Natural killer cell (primary cell): ENCODE measurements around the gene WBP2. TPM values are rescaled to one million over a fixed set of nuclear protein-coding genes. Genes with fewer than 3 reads are reported as not detected.

Experiments
- ATAC-seq, 3 donors: fragments of 150-1000 bp in 2 of 3; fragments of 200-7000 bp in 1 of 3; cut with Tn5 transposase; 1 replicate in 1 of 3; 2 replicates in 2 of 3; pipeline ENCODE4 v1.10.0; 2021; ENCODE audit warnings: mild to moderate bottlenecking in 2 of 3, moderate library complexity in 2 of 3
- DNase-seq, 2 donors: peaks; one replicate each; pipeline versions ENCODE4 v3.0.0 to v3.0.0-alpha.2; 2013 to 2021; ENCODE audit warnings: mixed read lengths in 1 of 2
- H3K27ac ChIP-seq: one replicate; pipeline ENCODE4 v1.5.1; 2013; ENCODE audit warnings: mild to moderate bottlenecking, low read length
- H3K27me3 ChIP-seq: one replicate; pipeline ENCODE4 v1.6.1; 2013; ENCODE audit warnings: low read length; ENCODE audit not compliant: control insufficient read depth, insufficient read depth
- H3K36me3 ChIP-seq: one replicate; pipeline ENCODE4 v1.6.1; 2013; ENCODE audit warnings: low read length; ENCODE audit not compliant: control insufficient read depth, insufficient read depth
- H3K4me1 ChIP-seq: one replicate; pipeline ENCODE4 v1.6.1; 2013; ENCODE audit warnings: low read length; ENCODE audit not compliant: control insufficient read depth, insufficient read depth
- H3K4me3 ChIP-seq: one replicate; pipeline ENCODE4 v1.5.1; 2013; ENCODE audit warnings: low read length
- H3K9me3 ChIP-seq: one replicate; pipeline ENCODE4 v1.6.1; 2013; ENCODE audit warnings: low read length; ENCODE audit not compliant: control insufficient read depth, insufficient read depth
- H3K27ac Mint-ChIP-seq, 2 donors: one replicate each; pipeline ENCODE4 v1.8.0; 2022; ENCODE audit warnings: mild to moderate bottlenecking in 2 of 2, mixed read lengths in 2 of 2, moderate library complexity in 1 of 2
- H3K27me3 Mint-ChIP-seq, 2 donors: one replicate each; pipeline ENCODE4 v1.8.0; 2022; ENCODE audit warnings: low read depth in 2 of 2, mixed read lengths in 2 of 2
- H3K36me3 Mint-ChIP-seq: one replicate; pipeline ENCODE4 v1.8.0; 2022; ENCODE audit warnings: mixed read lengths
- H3K4me1 Mint-ChIP-seq, 2 donors: one replicate each; pipeline ENCODE4 v1.8.0; 2022; ENCODE audit warnings: mixed read lengths in 2 of 2
- H3K4me3 Mint-ChIP-seq: one replicate; pipeline ENCODE4 v1.8.0; 2022; ENCODE audit warnings: mild to moderate bottlenecking, moderate library complexity, mixed read lengths
- H3K9me3 Mint-ChIP-seq, 2 donors: one replicate each; pipeline ENCODE4 v1.8.0; 2022; ENCODE audit warnings: mixed read lengths in 2 of 2
- CTCF ChIP-seq: fragments of 200-600 bp; IDR thresholded peaks from one replicate; pipeline ENCODE4 v1.8.0; 2022; ENCODE audit warnings: antibody characterized with exemption
- WGBS: methylation state at CpG from one replicate; pipeline ENCODE4 v1.1.7; 2013; ENCODE audit warnings: missing lambda C conversion rate; ENCODE audit not compliant: insufficient coverage; 5-methylcytosine and 5-hydroxymethylcytosine counted together
- intact Hi-C: fragments of 100-400 bp; cut with micrococcal nuclease; formaldehyde crosslinking; loops from one replicate; pipeline ENCODE4 v1.14.2; 2022
- total RNA-seq, 4 donors: library from RNA; stranded (reverse); fragments of 120-200 nt in 1 of 4; gene quantifications; one replicate each; pipeline versions ENCODE4 v1.2.3 to v1.2.4, GENCODE V29; 2013 to 2022

Gene WBP2
- total RNA-seq, 3 donors from 2014 or later (not counting 1 experiment from before 2014, with no cell fraction given), result 81.1 to 106 (median 95.2) TPM

- Histone ChIP-seq H3K27me3 (no peaks in the 10 kb centered on the region), H3K4me3 (peak within 1 kb of the TSS; percentile 55), H3K4me1 (peaks cover 24% of the 10 kb centered on the region), H3K9me3 (no peaks in the 10 kb centered on the region), H3K36me3 (peaks cover 38% of the 10 kb centered on the region), H3K27ac (peak within 1 kb of the TSS; percentile 71)
- DNase-seq, result peak; percentile 77 to 86
- ATAC-seq, result peak; percentile 85 to 93 (median 90)
- Mint-ChIP-seq H3K4me3 (peak within 1 kb of the TSS; percentile 82), H3K27ac (peak within 1 kb of the TSS; percentile 77 to 84), H3K9me3 (no peaks in the 10 kb centered on the region), H3K36me3 (no peaks in the 10 kb centered on the region), H3K4me1 (peaks cover 23 to 26% of the 10 kb centered on the region in 2 donors), H3K27me3 (no peaks in the 10 kb centered on the region)
- WGBS, result under 1% methylated on average over 102 of the region's 102 CpGs
- intact Hi-C loops, result no loop called here
- TF ChIP-seq CTCF, result peak; percentile 27
These were observed 41.5 kb upstream of the WBP2 start, which contains the start of gene TRIM65 for GRCh38 chr17:75896415-75897159. TRIM65 (minus strand) TSS chr17:75896951; CDS start chr17:75896937, 14 bp downstream.

- peak overlapping the region; percentile 82 for H3K4me3 Mint-ChIP-seq
- TF ChIP-seq CTCF, result no peak
- Histone ChIP-seq H3K36me3 (peaks cover 37% of the 10 kb centered on the region), H3K9me3 (no peaks in the 10 kb centered on the region), H3K4me3 (peak overlapping the region; percentile 45), H3K27me3 (no peaks in the 10 kb centered on the region), H3K27ac (peak overlapping the region; percentile 65), H3K4me1 (peaks cover 24% of the 10 kb centered on the region)
- WGBS, result 36% methylated on average over 28 of the region's 28 CpGs
- ATAC-seq (no peak), DNase-seq (no peak)
- peak overlapping the region; percentile 60 to 84 for H3K27ac Mint-ChIP-seq
- intact Hi-C loops, result no loop called here
- H3K4me1 Mint-ChIP-seq, result peaks cover 23 to 26% of the 10 kb centered on the region in 2 donors
- H3K36me3 Mint-ChIP-seq, result no peaks in the 10 kb centered on the region
- no peaks in the 10 kb centered on the region for H3K9me3 Mint-ChIP-seq
- H3K27me3 Mint-ChIP-seq, result no peaks in the 10 kb centered on the region
These were observed 40.4 kb upstream of the WBP2 start for GRCh38 chr17:75895370-75896155.

GRCh38 chr17:75894049-75894733 lies 39.1 kb upstream of the WBP2 start:
- Mint-ChIP-seq H3K27me3 (no peaks in the 10 kb centered on the region), H3K36me3 (no peaks in the 10 kb centered on the region), H3K4me3 (peak overlapping the region; percentile 45), H3K27ac (peak overlapping the region in 1 of 2 donors; percentile 78), H3K9me3 (no peaks in the 10 kb centered on the region), H3K4me1 (peaks cover 23 to 26% of the 10 kb centered on the region in 2 donors)
- no peaks in the 10 kb centered on the region for H3K27me3 ChIP-seq
- TF ChIP-seq CTCF, result no peak
- peaks cover 26% of the 10 kb centered on the region for H3K36me3 ChIP-seq
- H3K9me3 ChIP-seq, result no peaks in the 10 kb centered on the region
- 93% methylated on average over 22 of the region's 22 CpGs for WGBS
- ATAC-seq, result no peak
- intact Hi-C loops, result no loop called here
- H3K4me3 ChIP-seq, result no peak overlapping the region
- no peak overlapping the region for H3K27ac ChIP-seq
- peaks cover 24% of the 10 kb centered on the region for H3K4me1 ChIP-seq
- no peak for DNase-seq
